Kidney epithelial cell (primary cell): ENCODE measurements around the gene CADM2. TPM values are rescaled to one million over a fixed set of nuclear protein-coding genes. Genes with fewer than 3 reads are reported as not detected.

Experiments used
- DNase-seq: peaks from one replicate; pipeline ENCODE4 v3.0.0-alpha.2; 2010; ENCODE audit warnings: low read depth
- H3K27me3 ChIP-seq: 2 replicates; pipeline ENCODE4 v1.6.0; 2011; ENCODE audit warnings: low read length; ENCODE audit not compliant: control insufficient read depth, insufficient read depth
- H3K36me3 ChIP-seq: 2 replicates; pipeline ENCODE4 v1.5.1; 2011; ENCODE audit warnings: low read length; ENCODE audit not compliant: control insufficient read depth, insufficient read depth
- H3K4me3 ChIP-seq: 2 replicates; pipeline ENCODE4 v1.5.1; 2011; ENCODE audit warnings: low read depth, mild to moderate bottlenecking, control low read depth, low read length
- total RNA-seq: library from RNA; depleted of rRNA; stranded (reverse); fragments of >200 nt; gene quantifications from 2 replicates; pipeline ENCODE4 v1.2.3, GENCODE V29; 2015
- TF ChIP-seq, protein P1 (sequence below): IDR thresholded peaks from 2 replicates; pipeline ENCODE4 v1.5.1; 2011; ENCODE audit warnings: mild to moderate bottlenecking, moderate library complexity, low read length, control low read depth, inconsistent platforms; ENCODE audit not compliant: insufficient read depth, poor library complexity, severe bottlenecking

Gene CADM2
- total RNA-seq, 1 donor from 2014 or later = 0.42 TPM

DNA sequence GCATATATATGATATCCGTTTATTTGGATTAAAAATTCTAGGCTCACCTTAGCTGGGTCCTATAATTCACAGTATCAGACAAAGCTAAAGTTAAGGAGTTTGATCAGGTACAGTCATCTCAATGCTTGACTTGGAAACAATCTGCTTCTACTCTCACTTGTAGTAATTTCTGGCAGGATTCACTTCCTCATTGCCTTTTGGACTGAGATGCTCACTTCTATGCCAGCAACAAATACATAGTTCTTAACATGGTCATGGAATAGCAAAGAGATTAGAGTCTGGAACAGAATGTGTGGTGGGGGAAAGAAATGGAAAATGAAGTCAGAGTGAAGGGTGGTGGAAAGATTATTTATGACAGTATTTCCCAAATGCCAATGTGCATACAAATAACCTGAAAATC lies 693.6 kb downstream of the CADM2 start:
- TF ChIP-seq, protein P1, sequence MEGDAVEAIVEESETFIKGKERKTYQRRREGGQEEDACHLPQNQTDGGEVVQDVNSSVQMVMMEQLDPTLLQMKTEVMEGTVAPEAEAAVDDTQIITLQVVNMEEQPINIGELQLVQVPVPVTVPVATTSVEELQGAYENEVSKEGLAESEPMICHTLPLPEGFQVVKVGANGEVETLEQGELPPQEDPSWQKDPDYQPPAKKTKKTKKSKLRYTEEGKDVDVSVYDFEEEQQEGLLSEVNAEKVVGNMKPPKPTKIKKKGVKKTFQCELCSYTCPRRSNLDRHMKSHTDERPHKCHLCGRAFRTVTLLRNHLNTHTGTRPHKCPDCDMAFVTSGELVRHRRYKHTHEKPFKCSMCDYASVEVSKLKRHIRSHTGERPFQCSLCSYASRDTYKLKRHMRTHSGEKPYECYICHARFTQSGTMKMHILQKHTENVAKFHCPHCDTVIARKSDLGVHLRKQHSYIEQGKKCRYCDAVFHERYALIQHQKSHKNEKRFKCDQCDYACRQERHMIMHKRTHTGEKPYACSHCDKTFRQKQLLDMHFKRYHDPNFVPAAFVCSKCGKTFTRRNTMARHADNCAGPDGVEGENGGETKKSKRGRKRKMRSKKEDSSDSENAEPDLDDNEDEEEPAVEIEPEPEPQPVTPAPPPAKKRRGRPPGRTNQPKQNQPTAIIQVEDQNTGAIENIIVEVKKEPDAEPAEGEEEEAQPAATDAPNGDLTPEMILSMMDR = no peak
- Histone ChIP-seq H3K4me3 (no peak overlapping the region), H3K27me3 (no peaks in the 10 kb centered on the region), H3K36me3 (no peaks in the 10 kb centered on the region)
- DNase-seq = no peak

DNA sequence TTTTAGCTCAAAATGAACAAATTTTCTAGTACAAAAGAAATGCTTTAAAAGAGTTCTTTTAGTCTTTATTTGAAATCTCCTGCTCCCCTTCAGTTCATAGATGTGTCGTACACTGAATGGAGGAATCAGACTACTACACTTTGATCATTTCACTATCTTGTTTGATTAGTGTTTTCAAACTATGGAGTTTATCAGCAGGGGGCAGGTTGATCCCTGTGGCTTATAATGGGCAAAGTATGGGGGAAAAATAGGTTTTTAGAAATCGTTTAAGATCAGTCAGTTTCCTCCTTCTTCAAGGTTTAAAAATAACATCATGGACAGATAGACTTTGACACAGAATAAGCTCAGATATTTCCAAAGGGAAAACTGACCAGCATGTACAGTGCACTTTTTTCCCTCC lies 701.7 kb downstream of the CADM2 start:
- no peaks in the 10 kb centered on the region for H3K36me3 ChIP-seq
- H3K4me3 ChIP-seq = no peak overlapping the region
- TF ChIP-seq, protein P1 = no peak
- no peak for DNase-seq
- H3K27me3 ChIP-seq = no peaks in the 10 kb centered on the region

DNA sequence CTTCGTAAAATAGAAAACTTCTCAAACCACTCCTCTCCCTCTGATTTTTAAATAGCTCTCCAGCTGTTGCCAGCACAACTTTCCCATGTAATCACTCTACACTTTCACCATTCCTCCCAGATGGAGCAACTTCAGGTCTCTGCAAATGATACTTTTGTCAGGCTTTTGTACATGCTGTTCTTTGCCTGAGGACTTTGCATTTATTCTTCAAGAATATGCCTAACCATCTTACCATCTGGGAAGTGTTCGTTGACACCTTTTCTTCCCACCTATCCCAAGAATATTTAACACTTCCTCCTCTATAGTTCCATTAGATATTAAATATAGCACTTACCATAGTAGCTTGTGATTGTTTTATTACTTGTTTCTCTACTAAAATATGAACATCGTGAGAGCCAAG lies 703.7 kb downstream of the CADM2 start:
- no peak for DNase-seq
- Histone ChIP-seq H3K4me3 (no peak overlapping the region), H3K27me3 (no peaks in the 10 kb centered on the region), H3K36me3 (no peaks in the 10 kb centered on the region)
- TF ChIP-seq, protein P1 = no peak

DNA sequence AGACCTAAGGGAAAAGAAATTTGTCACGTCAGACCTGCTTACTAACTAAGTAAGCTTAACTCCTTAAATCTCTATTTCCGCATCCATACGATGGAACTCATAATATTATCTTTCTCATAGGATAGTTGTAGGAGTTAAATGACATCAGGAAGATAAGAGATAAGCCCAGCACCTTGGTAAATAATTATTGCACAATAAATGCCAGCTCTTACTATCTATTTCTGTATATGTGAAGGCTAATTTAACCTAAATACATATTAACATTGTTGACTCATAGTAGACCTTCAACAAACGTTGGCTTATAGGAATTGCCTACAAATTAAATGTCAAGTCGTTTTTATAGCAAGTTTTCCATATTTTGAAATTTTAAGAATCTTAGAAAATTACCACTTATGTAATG lies 709.0 kb downstream of the CADM2 start:
- no peak for DNase-seq
- TF ChIP-seq, protein P1 = no peak
- no peak overlapping the region for H3K4me3 ChIP-seq
- H3K27me3 ChIP-seq = no peaks in the 10 kb centered on the region
- H3K36me3 ChIP-seq = no peaks in the 10 kb centered on the region

DNA sequence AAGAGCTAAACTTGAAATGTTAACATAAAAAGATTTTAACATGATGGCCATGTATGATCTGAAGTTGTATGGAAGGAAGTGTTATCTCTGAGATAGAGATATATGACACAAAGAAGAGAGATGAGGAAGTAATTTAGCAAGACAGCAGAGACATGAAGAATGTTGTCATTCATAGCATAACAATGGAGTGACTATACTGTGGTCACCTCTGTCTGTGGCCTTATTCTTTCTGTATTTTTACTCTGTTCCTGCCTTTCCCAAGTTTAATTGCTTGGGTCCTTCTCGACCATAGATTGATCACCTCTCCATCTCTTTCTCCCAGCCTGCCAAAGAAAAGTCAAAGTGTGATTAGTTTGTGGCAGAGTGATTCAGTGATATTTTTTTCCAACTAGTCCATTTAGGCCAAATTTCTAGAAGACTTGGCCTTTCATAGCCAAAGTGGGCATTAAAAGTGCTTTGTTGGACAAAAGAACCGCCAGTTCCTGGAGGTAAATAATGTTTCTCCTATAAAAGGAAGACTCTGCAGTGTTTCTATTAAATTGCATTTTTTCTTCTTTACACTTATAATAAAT lies 711.9 kb downstream of the CADM2 start:
- DNase-seq = no peak
- no peaks in the 10 kb centered on the region for H3K27me3 ChIP-seq
- H3K36me3 ChIP-seq = no peaks in the 10 kb centered on the region
- TF ChIP-seq, protein P1 = no peak
- H3K4me3 ChIP-seq = no peak overlapping the region

DNA sequence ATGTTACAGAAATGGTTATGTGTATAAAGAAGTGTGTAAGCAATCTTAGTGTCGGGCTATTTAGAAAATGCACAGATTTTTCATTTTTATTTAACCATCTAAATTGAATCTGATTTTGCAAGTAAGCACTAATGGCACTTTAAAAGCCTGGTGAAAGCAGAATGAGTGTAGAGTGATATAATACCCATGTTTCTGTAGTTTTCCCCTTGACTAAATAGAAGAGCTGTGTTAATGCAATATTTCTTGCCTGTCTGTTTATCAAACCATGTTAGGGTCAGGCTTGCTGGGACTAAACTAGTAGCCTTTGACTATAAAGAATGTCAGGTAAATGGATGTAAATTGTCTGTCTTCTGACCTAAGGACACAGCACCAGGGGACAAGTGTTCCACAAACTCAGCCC lies 714.0 kb downstream of the CADM2 start:
- H3K36me3 ChIP-seq = no peaks in the 10 kb centered on the region
- TF ChIP-seq, protein P1 = no peak
- DNase-seq = no peak
- no peak overlapping the region for H3K4me3 ChIP-seq
- no peaks in the 10 kb centered on the region for H3K27me3 ChIP-seq
